H1 (cell line): Measurements from ENCODE around the gene PMFBP1. TPM values are rescaled to one million over a fixed set of nuclear protein-coding genes. Genes with fewer than 3 reads are reported as not detected.

Experiments used
- BCL11A ChIP-seq, 2 experiments: IDR thresholded peaks; one replicate each; pipeline ENCODE4 v1.6.1; 2011; ENCODE audit warnings: low read depth in 2 of 2, low read length in 2 of 2, mild to moderate bottlenecking in 2 of 2
- CBX5 ChIP-seq: fragments of 300-800, 300-1000 bp; sonication (generic); IDR thresholded peaks from 2 replicates; pipeline ENCODE4 v1.7.1; 2016; ENCODE audit warnings: antibody characterized with exemption, low read length, low read depth
- CREB1 ChIP-seq: IDR thresholded peaks from 2 replicates; pipeline ENCODE4 v1.6.1; 2012; ENCODE audit warnings: inconsistent platforms
- EP300 ChIP-seq, 2 experiments: IDR thresholded peaks; 1 replicate in 1 of 2; 2 replicates in 1 of 2; pipeline ENCODE4 v1.6.1; 2011 to 2012; ENCODE audit warnings: low read depth in 2 of 2, low read length in 2 of 2, mild to moderate bottlenecking in 2 of 2, borderline replicate concordance in 1 of 2, inconsistent platforms in 1 of 2, moderate library complexity in 1 of 2
- HDAC6 ChIP-seq: IDR thresholded peaks from one replicate; pipeline ENCODE4 v1.7.1; 2012; ENCODE audit warnings: low read depth, mild to moderate bottlenecking, inconsistent platforms, low read length, moderate library complexity
- JUN ChIP-seq: IDR thresholded peaks from 2 replicates; pipeline ENCODE4 v1.6.1; 2011; ENCODE audit warnings: low read depth, mild to moderate bottlenecking, improper control_type of control experiment, low read length
- POLR2AphosphoS5 ChIP-seq: IDR thresholded peaks from 2 replicates; pipeline ENCODE4 v1.6.1; 2011; ENCODE audit warnings: low read depth, low read length
- YY1 ChIP-seq: IDR thresholded peaks from 2 replicates; pipeline ENCODE4 v1.6.1; 2011; ENCODE audit warnings: low read depth, mild to moderate bottlenecking, low read length
- polyA plus RNA-seq, 7 experiments: library from polyadenylated mRNA; depleted of rRNA in 3 of 7; stranded (reverse) in 5 of 7; unstranded in 2 of 7; fragments of >200 nt in 5 of 7; fragments of 200-250 nt in 2 of 7; gene quantifications; 1 replicate in 5 of 7; 2 replicates in 1 of 7; 4 replicates in 1 of 7; pipeline versions ENCODE4 v1.2.1 to v1.2.3, GENCODE V29; 2011 to 2013; ENCODE audit warnings: missing spikeins in 2 of 7, mixed read lengths in 2 of 7
- total RNA-seq: library from RNA; stranded (reverse); fragmentation: NEBNext Ultra II Directional; extraction: Animal tissue kit (Norgen Biotek cat#: 25700); gene quantifications from 2 replicates; pipeline ENCODE4 v1.2.1, GENCODE V29; 2021
- TF ChIP-seq, protein P1 (sequence below): IDR thresholded peaks from 2 replicates; pipeline ENCODE4 v1.6.1; 2011; ENCODE audit warnings: low read depth, mild to moderate bottlenecking, low read length; ENCODE audit not compliant: insufficient read depth

PMFBP1 gene
- total and polyA plus RNA-seq, 2 of the 8 experiments (the other 6 are each of a cell fraction or from before 2014, with no cell fraction given), result 0.32 to 1.6 TPM

DNA sequence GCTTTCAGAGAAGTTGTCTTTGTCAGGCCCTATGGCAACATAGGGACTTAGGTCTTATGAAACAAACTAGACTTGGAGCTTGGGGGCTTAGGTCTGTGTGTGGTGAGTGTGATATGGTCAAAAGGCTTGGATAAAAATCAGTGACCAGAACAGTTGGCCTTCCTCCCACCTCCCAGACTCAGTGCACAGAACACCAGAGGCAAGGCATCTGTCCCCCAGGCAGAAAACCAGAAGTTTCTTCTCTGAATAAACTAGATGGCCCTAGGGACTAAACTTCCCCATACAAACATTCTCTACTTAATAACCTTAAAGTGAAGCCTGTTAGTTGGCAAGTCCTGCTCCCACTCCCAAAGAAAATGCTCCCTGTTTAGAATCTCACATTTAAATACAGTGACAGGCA is 39.2 kb upstream of the PMFBP1 start (continued):
- TF ChIP-seq HDAC6 (no peak), CREB1 (no peak), POLR2AphosphoS5 (no peak), EP300 (IDR thresholded peaks at IDR 0.05; ENCODE audit: borderline replicate concordance in 1 of 2, low read depth in 2 of 2, low read length in 2 of 2) (no peak), CBX5 (no peak), JUN (no peak), BCL11A (IDR thresholded peaks at IDR 0.05; ENCODE audit: low read depth in 2 of 2, low read length in 2 of 2) (no peak), YY1 (no peak)
- TF ChIP-seq, protein P1, sequence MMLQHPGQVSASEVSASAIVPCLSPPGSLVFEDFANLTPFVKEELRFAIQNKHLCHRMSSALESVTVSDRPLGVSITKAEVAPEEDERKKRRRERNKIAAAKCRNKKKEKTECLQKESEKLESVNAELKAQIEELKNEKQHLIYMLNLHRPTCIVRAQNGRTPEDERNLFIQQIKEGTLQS, result no peak
